T-helper 2 cell treated with Interferon-gamma antibody and Interleukin-4, amounts not matched to agents 100 ng/mL and 5 ng/mL, for 36 hours (primary cell): Measurements from ENCODE around the gene ARHGAP8. TPM values are rescaled to one million over a fixed set of nuclear protein-coding genes. Genes with fewer than 3 reads are reported as not detected.
"Not testable (repeated sequence)": the region's sequence is repeated elsewhere in the genome, so short reads cannot be mapped to it uniquely, and the experiment has no call there.

Source experiments
- intact Hi-C: fragments of 100-400 bp; cut with micrococcal nuclease; formaldehyde crosslinking; loops from one replicate; pipeline ENCODE4 v1.15.1; 2023
- total RNA-seq: library from RNA; stranded (reverse); gene quantifications from 2 replicates; pipeline ENCODE4 v1.2.3, GENCODE V29; 2022

ARHGAP8 gene
- total RNA-seq, 1 donor from 2014 or later, result 0.52 TPM

DNA sequence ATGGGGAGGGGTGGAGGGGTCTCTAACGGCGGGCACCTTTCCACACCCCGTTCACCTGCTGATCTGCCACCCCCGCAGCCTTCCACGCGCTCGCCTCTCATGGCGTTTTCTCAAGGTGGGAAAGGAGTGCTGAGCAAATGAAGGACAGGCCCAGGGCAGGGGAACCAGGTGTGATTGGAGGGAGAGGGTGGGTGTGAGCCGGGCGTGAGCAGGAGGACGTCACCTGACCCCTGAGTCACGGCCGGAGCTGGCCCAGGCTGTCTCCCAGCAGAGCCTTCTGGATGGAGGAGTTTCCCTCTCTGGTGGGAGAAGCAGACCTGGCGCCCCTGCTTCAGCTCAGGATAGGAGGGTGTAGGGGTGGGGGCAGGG, 14.0 kb upstream of the ARHGAP8 start:
- intact Hi-C loops, result no loop called here

DNA sequence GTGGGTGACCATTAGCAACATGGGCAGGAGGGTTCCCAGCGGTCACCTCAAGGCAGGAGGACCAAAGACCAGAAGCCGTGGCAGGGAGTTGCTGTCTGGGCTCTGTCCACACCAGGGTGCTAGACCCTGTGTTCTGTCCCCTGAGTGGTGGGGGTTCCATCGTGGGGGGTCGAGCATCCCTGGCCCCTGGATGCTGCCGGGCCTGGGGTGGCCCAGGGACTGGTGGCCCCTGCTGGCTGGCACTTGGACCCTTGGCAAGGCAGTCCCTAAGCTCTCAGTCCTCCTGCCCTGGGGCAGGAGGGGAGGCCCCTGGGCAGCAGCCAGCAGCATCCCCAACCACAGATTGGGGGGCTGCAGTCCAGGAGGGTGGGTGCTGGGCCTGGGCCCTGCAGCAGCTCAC, 13.4 kb upstream of the ARHGAP8 start:
- intact Hi-C loops, result no loop called here

DNA sequence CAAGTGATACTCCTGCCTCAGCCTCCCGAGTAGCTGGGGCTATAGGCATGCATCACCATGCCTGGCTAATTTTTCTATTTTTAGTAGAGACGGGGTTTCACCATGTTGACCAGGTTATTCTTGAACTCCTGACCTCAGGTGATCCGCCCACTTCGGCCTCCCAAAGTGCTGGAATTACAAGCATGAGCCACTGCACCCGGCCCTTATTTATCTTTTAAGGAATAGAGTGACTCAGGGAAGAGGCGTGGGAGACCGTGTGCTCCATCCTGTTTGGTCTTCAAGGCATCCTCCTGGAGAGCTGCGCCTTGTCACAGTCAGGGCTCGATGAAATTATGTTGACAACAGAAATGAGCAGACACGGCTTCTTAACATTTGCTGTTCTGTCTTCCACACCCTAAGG, 12.7 kb upstream of the ARHGAP8 start:
- intact Hi-C loops, result not testable (repeated sequence)

DNA sequence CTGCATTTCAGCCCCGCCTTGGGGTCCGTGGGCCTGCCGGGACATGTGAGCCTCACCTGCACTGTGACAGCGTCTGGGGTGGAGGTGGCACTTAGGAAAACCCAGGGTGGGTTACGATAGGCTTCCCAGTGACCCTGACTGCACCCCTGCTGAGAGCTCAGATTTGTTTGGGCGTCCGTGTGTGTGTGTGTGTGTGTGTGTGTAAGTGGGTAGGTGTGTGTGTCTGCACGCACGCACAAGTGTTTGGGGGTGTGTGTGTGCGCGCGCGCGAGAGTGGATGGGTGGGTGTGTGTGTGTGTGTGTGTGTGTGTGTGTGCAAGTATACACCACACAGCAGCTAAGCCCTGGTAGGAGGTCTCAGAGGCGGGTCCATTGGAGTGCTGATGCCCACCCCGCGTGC, 12.1 kb upstream of the ARHGAP8 start:
- intact Hi-C loops, result no loop called here

DNA sequence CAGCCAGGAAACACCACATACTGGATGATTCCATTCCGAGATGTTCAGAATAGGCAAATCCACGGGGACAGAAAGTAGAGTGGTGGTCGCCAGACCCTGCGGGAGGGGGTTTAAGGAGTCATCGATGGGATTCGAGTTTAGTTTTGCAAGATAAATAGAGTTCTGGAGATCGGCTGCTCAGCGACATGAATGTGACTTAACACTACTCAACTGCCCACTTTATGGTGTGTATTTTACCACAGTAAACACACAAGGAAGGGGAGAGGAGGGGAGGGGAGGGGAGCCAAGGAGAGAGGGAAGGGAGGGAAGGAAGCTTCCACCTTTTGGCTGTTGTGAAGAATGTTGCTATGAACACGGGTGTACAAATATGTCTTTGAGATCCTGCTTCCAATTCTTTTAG, 10.4 kb upstream of the ARHGAP8 start:
- intact Hi-C loops, result no loop called here

DNA sequence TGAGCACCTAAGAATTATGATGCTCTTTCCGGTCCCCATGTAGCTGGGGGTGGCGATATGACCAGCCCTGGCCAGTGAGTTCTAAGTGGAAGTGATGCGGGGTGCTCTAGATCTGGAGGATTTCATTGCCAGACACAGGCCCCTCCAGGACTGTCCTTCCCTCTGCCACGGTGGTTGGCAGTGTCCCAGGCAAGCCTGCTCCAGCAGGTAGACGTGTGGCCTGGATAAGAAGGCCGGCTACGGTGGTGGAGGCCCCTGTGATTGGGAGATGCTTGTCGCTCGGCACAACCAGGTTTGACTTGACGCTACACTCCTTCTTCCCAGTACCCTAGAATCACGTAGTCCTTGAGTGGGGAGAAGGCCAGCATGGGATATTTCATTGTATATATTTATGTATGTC, 9.1 kb upstream of the ARHGAP8 start:
- intact Hi-C loops, result no loop called here

DNA sequence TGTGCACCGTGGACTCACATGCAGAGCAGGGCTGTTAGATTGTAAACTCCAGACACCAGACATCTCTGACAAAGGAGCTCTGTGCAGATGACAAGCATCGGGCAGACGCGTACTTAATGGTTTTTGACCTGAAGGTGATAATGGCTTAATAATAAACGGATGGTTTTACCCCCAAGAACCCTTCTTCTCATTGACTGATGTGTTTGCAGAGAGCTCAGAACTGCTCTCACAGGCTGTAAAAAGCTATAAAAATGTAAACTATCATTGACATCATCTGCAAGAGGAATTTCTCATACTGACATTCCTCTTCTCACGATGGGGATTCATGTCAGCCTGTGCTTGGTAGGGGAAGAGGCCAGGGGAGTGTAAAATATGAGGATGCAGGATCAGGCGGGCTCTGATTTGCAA, 8.6 kb upstream of the ARHGAP8 start:
- intact Hi-C loops, result no loop called here

DNA sequence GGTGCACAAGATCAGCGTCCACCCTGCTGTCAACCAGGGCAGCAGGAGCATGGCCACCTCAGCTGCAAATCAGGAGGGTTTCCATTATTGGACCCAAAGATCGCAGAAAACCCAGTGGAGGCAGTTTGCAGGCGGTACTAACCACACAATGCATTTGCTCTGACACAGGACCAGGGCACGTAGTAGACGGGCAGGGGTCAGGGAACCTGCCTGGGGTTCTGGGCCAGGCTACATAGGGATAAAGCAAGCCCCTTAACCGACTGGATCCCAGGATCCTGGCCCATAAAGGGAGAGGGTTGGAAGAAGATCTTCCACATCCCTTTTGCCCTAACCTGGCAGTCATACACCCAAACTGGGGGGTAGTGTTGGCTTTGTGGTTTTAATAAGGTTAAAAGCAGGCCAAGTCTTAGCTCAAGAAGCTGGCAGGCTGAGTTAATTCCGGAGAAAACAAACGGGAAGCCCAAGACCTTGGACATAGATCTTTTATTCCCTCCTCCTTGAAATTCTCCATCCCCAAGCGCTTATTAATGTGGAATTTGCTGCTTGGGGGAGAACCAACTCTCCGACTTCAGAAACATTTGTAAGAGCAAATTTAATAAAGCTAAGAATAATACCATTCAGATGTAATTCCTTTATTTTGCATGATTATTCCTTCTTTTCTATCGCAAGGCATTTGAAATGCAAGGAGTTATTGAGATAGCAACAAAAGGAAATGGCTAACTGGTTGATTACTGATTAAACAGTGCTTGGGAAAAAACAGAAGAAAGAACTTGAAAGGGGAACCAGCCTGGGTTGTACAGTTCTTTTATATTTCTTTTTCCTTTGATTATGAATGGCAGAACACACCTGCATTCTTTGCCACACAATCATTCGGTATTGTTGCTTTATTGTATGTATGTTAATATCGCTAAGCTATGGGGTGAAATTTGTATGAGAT, 6.3 kb upstream of the ARHGAP8 start:
- intact Hi-C loops, result no loop called here

DNA sequence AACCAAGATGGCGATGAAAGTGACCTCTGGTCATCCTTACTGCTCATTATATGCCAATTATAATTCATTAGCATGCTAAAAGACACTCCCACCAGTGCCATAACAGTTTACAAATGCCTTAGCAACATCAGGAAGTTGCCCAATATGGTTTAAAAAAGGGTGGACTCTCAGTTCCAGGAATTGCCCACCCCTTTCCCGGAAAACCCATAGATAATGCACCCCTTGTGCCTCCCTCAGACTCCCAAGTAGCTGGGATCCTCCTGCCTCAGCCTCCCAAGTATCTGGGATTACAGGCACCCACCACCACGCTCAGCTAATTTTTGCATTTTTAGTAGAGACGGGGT, 4.6 kb upstream of the ARHGAP8 start:
- intact Hi-C loops, result not testable (repeated sequence)

DNA sequence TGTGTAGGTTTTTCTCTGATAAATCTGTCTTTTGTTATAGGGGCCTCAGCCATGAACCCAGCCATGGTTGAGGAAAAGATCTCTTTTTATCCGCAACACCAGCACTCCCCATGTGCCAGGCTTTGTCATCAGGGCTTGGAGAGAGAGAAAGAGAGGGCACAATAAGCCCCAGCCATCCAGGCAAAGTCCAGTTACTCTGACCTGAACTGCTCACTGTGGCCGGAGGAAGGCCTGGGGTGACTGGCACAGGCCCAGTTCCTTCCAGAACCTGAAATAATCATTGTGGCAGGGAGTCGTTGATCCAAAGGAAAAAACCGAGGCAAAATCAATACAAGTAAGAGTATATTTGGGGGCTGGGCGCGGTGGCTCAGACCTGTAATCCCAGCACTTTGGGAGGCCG, 3.9 kb upstream of the ARHGAP8 start:
- intact Hi-C loops, result no loop called here

DNA sequence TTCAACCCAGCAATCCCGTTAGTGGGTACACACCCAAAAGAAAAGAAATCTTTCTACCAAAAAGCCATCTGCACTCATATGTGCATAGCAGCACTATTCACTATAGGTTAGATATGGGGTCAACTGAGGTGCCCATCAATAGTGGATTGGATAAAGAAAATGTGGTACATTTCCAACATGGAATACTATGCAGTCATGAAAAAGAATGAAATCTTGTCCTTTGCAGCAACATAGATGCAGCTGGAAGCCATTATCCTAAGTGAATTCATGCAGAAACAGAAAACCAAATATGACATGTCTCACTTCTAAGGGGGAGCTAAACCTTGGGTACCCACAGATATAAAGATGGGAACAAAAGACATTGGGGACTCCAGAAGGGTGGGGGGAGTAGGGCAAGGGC, 1.9 kb upstream of the ARHGAP8 start:
- intact Hi-C loops, result no loop called here

DNA sequence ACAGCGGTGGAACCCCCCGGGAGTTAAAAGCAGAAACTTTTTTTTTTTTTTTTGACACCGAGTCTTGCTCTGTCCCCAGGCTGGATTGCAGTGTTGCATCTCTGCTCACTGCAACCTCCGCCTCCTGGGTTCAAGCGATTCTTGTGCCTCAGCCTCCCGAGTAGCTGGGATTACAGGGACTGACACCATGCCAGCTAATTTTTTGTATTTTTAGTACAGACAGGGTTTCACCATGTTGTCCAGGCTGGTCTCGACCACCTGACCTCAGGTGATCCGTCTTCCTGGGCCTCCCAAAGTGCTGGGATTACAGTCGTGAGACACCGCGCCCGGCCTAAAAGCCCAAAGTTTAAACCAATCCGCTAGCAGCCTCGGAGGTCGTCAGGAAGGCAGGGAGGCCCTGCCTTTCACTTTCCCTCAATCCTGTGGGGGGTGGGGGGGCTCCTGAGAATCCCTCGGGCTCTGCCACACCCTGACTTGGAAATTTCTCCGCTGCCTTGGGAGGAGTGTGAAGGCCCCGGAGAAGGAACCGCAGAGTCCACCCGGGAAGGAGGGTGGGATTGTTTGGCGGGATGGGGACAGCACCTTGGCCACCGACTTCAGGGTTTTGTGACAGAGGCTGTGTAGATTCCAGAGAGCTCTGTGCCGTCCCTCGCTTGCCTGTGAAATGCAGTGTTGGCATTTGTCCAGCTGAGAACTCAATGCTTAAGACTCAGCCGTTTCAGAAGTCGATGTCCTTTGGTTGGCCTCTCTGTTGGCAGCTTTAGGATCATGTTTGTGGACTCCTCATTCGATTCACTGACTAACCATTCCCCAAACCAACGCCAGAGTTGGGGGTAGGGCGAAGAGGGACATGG, 1.0 kb downstream of the ARHGAP8 start:
- intact Hi-C loops, result no loop called here

DNA sequence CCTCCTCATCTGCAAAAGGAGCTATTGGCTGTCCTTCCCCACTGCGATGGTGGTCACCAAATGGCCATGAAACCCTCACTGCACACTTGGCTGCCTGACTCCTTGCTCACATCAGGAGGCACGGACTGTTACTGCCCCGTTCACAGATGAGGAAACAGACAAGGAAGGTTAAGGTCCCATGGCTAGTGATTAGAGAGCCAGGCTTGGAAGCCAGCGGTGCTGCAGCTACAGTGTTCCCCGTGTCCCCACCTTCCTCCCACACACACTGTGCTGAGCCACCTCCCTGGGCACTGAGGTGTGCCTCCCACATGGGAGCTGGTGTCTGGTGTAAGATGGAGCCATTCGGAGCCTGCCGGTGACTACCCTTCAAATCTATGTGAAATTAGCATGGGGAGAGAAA, 2.6 kb downstream of the ARHGAP8 start:
- intact Hi-C loops, result no loop called here

DNA sequence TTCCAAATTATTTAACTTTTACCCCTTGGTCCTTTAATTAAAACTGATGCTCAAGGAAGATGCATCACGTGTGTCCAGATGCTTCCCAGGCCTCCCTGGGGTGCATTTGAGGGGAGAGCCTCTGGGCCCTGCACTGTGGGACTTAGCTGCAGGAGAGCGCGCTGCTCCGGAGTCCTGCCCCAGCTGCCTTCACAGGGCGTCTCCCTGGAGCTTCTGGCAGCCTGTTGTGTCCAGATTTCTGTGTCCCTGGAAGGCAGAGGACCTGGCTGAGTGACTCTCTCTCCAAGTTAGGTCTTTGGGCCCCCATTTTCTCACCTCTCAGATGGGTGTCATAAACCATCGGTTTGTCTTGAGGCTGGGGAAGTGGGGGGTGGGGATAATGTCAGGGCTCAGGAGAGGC, 3.0 kb downstream of the ARHGAP8 start:
- intact Hi-C loops, result no loop called here

DNA sequence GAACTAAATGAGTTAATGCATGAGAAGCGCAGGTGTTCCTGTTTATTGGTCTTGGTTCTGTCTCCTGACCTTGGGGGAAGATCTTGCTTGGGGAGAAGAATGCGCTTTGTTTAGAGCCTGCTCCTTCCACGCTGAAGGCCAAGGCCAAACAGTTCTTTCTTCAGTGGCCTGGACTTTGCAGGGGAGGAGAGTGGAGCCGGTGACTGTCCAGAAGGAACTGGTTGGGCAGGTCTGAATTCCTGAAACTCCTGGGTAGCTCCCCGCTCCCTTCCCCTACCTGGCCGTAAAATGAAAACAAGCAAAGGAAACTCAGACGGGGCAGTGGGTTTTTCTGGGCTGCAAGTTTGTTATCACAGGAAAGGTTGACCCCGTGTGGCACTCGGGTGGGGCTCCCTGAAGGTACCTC, 3.6 kb downstream of the ARHGAP8 start:
- intact Hi-C loops, result no loop called here

DNA sequence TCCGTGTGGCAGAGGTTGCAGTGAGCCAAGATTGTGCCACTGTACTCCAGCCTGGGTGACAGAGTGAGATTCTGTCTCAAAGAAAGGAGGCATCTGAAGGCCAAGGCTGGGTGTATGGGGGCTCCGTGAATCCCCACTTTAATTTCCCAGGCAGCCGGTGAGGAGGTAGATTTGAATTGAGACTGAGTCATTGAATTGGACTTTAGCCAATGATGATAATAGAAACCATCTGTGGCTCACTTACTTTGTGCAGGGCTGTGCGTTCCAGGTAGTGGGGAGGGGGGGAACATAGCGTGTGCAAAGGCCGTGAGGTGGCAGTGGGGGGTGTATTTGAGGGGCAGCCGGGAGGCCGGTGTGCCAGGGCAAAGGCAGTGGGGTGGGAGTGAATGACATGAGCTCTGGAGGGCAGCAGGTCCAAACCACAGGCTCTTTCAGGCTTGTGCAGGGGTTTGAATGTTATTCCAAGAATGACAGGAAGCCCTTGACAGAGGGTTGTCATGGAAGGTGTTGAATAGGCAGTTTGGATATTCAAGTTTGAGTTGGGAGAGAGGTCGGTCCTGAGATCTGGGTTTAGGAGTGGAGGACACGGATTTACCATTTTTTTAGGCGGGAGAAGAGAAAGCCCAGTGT, 6.1 kb downstream of the ARHGAP8 start:
- intact Hi-C loops, result no loop called here

DNA sequence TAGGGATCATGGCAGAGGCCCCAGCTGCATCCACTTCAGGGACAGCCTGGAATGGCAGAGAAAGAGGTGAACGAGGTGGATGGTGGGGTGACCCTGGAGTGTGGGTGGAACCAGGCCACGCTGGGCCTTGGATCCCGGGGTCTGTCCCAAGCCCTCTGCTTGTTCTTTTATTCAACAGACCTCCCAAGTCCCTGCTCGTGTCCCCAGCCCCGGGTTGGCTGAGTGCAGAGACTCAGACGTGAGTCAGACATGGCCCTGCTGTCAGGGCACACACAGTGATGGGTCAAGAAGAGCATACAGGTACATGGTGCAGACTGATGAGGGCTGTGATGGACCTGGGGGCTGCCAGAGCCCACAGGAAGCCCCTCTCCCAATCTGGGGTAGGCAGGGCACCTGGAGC, 6.6 kb downstream of the ARHGAP8 start:
- intact Hi-C loops, result no loop called here

DNA sequence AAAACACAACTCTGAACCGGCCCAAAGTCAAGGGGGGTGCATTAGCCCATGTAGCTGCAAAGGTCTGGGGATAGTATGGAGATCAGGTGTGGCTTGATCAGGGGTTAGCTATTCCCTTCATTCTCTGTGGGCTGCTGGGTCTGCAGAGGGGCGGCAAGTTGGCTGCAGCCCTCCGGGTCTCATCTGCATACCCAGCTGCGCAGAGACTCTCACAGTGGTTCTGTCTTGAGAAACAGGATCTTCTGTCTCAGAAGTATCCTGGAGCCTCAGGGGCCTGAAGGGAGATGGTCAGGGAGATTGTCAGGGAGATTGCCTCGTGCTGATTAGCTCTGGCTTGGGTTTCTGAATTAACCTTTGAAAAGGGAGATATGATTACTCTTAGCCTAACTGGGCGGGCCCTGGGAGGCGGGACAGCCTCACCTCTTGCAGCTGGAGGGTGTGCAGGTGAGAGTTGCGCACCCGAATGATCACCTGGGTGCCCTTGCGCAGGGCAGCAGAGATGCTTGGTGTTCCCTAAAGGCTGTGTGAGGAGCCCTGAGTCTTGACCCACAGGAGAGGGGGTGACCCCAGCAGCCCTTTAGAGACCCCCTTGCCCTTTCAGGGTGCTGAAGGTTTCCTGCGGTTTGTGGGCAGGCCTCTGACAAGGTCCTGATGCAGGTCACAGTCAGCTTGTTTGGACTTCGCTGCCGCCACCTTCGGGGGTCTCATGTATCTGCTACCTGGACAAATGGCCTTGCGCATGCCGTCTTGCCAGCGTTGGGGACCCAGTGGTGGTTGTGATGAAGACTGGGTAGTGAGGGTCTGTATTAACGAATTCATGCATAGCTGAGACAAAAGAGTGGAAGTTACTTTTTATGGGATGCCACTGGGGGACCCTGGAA, 7.3 kb downstream of the ARHGAP8 start:
- intact Hi-C loops, result no loop called here

DNA sequence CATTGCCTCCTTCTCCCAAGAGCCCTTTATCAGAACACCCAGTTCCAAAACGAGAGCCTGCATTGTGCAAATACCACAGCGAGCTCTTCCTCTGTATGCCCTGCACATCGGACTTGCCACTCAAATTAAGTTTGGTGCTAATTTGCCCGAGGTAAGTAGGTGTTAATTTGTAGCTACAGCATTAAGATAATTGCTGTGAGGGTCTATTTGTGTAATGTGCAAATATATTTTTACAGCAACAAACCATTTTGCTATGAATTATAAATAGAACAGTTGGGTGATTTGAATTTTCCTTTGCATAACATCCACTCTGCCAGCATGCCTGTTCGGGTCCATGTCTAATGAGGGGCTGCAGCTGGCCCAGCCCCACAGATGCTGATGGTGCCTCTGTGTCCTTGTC, 8.1 kb downstream of the ARHGAP8 start:
- intact Hi-C loops, result no loop called here

DNA sequence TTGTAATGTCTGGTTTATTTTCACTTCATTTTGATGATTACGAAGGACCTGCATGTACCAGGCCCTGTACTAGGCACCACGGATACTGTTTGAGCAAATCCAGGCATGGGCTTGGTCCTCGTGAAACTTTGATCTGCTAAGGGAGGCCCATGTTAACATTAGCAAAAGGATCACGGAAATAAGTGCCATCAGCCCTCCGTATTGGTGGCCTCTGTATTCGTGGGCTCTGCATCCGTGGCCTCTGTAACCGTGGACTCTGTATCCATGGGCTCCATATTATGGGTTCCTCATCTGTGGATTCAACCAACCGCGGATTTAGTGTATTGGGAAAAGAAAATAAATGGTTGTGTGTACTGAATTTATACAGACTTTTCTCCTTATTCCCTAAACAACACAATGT, 8.7 kb downstream of the ARHGAP8 start:
- intact Hi-C loops, result no loop called here

DNA sequence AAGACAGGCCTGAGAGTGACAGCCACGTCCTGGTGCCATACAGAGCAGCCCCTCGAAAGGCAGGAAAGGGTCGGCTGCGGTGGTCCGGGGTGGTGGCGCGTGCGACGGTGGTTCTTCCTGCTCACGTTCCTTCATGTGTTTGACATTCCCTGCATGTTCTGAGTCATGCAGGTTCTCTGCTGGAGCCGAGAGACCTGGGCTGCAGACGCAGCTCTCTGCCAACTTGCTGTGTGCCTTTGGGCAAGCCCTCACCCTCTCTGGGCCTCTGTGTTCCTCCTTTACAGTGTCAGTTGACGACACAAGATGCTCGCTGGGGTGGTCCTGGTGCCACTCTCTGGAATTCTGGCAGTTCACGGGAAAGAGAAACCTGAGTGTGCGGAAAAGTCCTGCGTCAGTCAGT, 12.0 kb downstream of the ARHGAP8 start:
- intact Hi-C loops, result no loop called here
